GF-D8 (cell line): Measurements from ENCODE around the gene TTC16.

Source experiments
- DNase-seq: peaks from one replicate; lab custom pipeline; 2025; lab: John Stamatoyannopoulos, UW

Gene TTC16

DNA sequence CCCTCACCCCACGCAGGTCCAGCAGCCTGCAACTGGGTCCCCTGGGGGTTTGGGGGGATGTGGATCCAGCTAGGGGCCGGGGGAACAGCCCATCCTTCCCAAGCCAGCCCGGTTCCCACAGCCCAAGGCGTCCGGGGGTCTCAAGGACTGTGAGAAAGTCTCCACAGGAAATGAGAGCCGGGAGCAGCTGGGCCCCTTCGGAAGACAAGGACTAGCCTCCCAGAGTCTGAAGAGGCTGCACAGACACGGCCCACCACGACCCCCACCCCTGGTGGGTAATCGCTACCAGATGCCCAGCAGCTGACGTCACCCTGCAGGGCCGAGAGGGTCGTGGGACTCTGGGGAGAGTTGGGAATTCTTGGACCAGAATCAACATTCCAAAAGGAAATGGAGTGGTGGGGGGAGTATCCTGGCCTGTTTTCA, 52.0 kb downstream of the TTC16 start:
- DNase-seq: no peak

DNA sequence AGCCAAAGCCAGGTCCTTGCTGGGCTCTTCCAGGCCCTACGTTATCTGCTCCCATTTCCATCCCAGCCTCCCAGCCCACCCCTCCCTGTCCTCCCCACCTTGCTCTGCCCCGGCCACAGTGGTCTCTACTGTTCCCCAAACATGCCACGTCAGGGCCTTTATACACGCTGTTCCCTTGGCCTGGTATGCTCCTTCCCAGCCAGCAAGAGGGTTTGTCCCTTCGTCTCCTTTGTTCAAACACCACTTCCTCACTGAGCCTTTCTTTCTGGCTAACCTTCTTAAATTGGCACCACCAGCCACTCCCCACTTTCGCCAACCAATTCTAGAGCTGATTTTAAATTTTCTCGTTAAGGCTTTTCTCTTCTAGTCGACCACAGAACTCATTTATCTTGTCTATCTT, 52.8 kb downstream of the TTC16 start:
- no peak for DNase-seq

GRCh38 chr9:127769101-127769500, 53.2 kb downstream of the TTC16 start:
- no peak for DNase-seq

DNA sequence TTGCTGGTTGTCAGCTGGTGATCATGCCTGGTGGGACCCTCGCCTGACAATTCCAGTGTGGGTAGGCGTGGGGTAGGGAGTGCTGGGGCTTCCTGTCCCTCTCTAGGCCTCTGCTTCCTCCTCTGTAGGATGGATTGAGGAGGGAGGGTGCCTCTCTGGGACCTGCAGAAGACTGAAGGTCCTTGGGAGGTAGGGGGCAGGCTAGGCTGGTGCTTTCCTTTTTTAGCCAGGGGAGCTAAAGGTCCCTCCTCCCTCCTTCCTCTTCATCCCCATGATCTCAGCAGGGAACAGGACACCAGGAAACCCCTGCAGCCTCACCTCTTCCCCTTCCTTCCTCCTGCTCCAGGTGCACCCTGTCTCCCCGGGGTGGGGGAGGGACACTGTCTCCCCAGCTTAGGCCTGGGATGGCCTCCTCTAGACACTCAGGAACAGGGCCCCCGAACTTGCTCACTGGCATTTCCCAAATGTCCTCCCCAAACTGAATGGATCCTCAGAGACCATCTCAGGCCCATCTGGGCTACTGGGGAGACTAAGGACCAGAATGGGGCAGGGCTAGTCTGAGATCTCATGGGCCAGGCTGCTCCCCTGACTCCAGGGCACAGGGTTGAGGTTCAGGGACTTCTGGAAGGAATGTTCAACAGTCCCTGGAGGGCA, 54.2 kb downstream of the TTC16 start:
- peak; percentile 45 for DNase-seq

DNA sequence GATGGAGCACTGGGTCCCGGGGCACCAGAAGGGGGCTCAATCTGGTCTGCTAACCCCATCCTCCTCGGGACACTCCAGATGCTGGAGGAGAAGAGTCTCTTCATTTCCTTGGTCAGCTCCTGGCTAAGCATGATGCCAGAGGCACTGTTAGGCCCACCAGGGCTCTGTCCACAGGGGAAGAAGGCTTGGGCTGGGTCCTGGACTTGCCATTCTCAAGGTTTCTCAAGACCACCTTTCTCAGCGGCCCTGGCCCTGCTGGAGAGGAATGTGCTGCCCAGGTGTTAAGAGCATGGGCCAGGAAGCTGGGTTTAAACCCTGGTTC, 54.7 kb downstream of the TTC16 start:
- DNase-seq: no peak

GRCh38 chr9:127770905-127771569, 55.2 kb downstream of the TTC16 start:
- peak; percentile 90 for DNase-seq

- no peak for DNase-seq
These were observed 55.8 kb downstream of the TTC16 start for GRCh38 chr9:127771570-127772189.

DNA sequence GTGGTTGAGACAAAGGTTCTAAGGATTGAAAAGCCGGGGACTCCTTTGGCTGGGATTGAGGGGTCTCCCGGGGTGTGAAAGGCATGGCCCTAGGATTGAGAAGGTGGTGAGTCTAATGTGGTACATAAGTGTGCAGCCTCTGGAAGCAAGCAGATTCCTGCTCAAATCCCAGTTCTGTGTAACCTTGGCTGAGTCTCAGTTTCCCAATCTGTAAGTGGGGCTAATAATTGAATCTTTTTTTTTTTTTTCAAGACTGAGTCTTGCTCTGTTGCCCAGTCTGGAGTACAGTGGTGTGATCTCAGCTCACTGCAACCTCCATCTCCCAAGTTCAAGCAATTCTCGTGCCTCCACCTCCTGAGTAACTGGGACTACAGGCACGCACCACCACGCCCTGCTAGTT, 56.7 kb downstream of the TTC16 start:
- no peak for DNase-seq

- no peak for DNase-seq
These were observed 57.4 kb downstream of the TTC16 start for GRCh38 chr9:127773272-127773671.

- no peak for DNase-seq
These were observed 58.1 kb downstream of the TTC16 start for GRCh38 chr9:127773981-127774380.

DNA sequence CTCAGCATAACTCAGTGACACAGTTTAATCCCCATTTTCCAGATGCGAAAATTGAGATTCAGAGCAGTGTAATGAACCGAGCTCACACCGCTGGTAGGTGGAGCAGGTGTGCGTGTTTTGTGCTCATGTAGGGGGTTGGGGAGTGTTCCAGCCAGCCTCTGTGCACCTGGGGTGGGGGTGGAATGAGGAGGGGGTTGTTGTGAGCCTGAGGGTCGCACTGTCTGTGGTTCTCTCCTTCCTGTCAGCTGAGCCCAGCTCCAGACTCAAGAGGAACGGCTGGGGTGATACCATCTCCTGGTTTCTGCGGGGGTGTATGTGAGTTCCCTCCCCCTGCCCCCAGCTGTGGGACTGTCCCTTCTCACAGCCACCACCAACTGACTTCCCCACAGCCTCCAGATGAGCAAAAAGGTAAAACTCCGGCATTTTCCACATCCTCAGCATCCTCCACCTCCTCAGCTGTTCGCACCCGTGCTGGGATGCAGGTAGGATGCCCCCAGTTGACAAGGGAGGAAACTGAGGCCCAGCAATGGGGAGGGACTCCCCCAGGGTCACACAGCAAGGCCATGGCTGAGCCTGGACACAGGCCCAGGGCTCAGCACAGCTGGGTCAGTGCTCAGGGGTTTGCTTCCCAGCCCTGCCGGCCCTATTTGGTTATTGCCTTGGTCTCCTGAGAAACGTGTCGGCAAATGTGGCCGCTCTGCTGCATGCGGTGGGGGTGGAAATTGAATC, 60.5 kb downstream of the TTC16 start:
- peak; percentile 66 for DNase-seq

DNA sequence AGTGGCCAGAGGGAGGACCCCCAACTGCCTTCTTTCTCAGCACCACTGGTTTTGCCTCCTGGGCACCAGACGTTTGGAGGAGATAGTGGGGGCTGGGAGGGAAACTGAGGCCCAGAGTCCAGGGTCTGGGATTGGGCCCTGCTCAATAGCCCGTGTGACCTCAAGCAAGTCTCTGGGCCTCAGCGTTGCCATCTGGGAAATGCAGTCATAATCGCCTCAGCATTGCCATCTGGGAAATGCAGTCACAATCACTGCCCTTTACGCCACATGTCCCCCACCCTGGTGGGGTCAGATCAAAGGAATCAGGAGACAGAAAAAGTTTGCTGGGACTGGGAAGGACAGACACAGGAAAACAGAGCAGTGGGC, 61.0 kb downstream of the TTC16 start:
- no peak for DNase-seq

DNA sequence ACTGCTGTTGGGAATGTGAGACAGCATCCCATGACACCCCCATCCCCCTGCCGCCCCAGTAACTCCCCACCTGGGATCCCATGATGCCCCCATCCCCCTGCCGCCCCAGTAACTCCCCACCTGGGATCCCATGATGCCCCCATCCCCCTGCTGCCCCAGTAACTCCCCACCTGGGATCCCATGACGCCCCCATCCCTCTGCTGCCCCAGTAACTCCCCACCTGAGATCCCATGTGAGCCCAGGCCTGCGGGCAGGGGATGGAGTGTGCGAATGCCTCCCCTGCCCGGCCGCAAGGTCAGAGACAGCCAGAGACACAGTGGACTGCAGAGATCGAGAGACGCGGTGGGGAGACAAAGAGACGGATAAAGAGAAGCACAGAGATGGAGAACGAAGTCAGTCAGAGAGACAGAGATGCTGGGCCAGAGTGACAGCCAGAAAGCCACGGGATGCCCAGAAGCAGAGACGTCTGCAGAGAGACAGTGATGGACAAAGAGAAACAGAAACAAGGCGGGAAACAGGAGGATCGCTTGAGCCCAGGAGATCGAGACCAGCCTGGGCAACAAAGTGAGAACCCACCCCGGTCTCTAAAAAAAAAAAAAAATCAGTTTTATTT, 61.6 kb downstream of the TTC16 start:
- DNase-seq: no peak

- peak; percentile 27 for DNase-seq
These were observed 62.6 kb downstream of the TTC16 start, which contains the start of gene SH2D3C for GRCh38 chr9:127778280-127779135. Gene SH2D3C (minus strand): TSS chr9:127778666. CDS start chr9:127778627, 39 bp downstream.

DNA sequence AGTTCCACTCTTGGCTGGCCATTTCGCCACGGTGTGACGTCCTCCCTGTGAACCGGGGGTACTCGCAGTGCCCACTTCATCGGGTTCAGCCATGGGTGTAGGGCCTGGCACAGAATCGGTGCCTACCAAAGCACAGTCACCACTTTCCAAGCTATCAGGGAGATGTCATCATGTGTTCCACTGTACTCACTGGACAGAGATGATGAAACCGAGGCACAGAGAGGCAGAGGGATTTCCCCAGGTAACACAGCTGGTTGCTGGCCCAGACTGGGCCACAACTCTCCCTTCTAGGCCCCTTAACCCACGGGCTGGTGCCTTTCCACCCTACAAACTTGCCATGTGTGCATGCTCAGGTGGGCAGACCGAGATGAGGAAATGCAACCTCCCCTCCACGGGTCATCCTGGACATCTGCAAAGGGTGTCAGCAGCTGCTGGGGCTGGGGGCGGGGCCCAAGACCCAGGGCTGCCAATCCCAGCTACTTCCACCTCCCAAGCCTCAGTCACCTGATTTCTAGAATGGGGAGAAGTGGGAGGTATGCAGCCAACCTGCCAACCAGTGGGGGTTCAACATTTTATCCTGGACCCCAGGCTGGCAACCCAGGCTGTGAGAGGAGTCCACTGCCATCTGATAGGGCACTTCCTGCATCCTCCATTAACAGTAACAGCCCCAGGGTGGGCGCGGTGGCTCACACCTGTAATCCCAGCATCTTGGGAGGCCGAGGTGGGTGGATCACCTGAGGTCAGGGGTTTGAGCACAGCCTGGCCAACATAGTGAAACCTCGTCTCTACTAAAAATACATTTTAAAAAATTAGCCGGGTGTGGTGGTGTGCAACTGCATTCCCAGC, 63.5 kb downstream of the TTC16 start:
- DNase-seq: peak; percentile 69

- DNase-seq: no peak
These were observed 64.4 kb downstream of the TTC16 start for GRCh38 chr9:127780126-127780885.

DNA sequence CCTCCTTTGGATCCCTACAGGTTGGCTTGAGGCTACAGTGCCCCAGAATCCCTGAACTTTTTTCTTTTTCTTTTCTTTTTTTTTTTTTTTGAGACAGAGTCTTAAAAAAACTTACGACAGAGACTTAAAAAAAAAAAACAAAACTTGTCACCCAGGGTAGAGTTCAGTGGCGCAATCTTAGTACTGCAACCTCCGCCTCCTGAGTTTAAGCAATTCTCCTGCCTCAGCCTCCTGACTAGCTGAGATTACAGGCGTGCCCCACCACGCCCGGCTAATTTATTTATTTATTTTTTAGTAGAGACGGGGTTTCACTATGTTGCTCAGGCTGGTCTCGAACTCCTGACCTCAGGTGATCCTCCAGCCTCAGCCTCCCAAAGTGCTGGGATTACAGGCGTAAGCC, 65.0 kb downstream of the TTC16 start:
- DNase-seq: peak; percentile 80
